ENCODE results near the gene LYRM4. TPM values are rescaled to one million over a fixed set of nuclear protein-coding genes. Genes with fewer than 3 reads are reported as not detected.

Gene LYRM4
- total and polyA plus RNA-seq, 4 donors: 15.2 to 23.2 (median 19.1) TPM

DNA sequence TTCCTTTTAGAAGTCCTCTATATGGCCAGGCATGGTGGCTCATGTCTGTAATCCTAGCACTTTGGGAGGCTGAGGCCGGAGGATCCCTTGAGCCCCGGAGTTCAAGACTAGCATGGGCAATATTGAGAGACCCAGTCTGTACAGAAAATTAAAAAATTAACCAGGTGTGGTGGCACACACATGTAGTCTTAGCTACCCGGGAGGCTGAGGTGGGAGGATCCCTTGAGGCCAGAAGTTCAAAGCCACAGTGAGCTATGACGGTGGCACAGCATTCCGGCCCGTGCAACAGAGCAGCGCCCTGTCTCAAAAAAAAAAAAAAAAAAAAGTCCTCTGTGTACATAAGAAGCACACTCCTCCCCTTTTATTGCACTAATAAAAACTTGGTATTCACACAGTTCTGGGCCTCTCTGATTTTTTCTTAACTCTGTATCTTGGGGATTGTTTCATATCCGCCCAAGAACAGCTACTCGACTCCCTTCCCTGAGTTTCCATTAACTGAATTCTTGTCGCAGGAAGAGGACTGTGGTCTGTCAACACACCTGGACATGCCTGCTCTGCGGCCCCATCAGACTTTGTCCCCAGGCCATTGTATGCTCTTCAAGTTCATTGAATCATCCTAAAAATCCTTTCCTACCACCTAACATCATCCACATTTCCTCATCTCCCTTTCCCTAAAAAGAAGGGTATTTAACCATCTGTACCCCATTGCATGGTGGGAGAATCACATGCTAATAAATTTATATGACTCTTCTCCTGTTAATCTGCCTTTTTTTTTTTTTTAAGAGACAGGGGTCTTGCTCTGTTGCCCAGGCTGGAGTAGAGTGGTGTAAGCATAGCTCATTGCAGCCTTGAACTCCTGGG lies 201.5 kb downstream of the LYRM4 start:
- H3K27me3 ChIP-seq (ENCODE audit: control insufficient read depth in 3 of 3, insufficient read depth in 3 of 3, low read length in 2 of 3): no peaks in the 10 kb centered on the region
- no peaks in the 10 kb centered on the region for H3K9me3 ChIP-seq (ENCODE audit: control insufficient read depth in 4 of 4, insufficient read depth in 3 of 4, low read length in 3 of 4)
- no peak overlapping the region for H3K9ac ChIP-seq (ENCODE audit: insufficient read depth in 1 of 2, low read length in 2 of 2)
- TF ChIP-seq, protein P1, sequence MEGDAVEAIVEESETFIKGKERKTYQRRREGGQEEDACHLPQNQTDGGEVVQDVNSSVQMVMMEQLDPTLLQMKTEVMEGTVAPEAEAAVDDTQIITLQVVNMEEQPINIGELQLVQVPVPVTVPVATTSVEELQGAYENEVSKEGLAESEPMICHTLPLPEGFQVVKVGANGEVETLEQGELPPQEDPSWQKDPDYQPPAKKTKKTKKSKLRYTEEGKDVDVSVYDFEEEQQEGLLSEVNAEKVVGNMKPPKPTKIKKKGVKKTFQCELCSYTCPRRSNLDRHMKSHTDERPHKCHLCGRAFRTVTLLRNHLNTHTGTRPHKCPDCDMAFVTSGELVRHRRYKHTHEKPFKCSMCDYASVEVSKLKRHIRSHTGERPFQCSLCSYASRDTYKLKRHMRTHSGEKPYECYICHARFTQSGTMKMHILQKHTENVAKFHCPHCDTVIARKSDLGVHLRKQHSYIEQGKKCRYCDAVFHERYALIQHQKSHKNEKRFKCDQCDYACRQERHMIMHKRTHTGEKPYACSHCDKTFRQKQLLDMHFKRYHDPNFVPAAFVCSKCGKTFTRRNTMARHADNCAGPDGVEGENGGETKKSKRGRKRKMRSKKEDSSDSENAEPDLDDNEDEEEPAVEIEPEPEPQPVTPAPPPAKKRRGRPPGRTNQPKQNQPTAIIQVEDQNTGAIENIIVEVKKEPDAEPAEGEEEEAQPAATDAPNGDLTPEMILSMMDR (IDR thresholded peaks at IDR 0.05; ENCODE audit: control extremely low read depth, extremely low read depth): no peak
- DNase-seq (no peak), ATAC-seq (ENCODE audit: insufficient read depth, low FRiP score) (no peak)
- no peaks in the 10 kb centered on the region for H3K36me3 ChIP-seq (ENCODE audit: control insufficient read depth in 4 of 4, insufficient read depth in 4 of 4, low read length in 4 of 4)
- H3K4me3 ChIP-seq: no peak overlapping the region
- WGBS, 2 donors: 96% methylated on average over 11 of the region's 11 CpGs
- no peak overlapping the region for H3K27ac ChIP-seq (ENCODE audit: low read depth in 1 of 2, low read length in 1 of 2)
- no peaks in the 10 kb centered on the region for H3K4me1 ChIP-seq (ENCODE audit: control insufficient read depth in 5 of 5, insufficient read depth in 5 of 5, low read length in 5 of 5)

Small RNA genes lying within 50 kb of the gene (small RNA-seq; reads per million reads assigned to genes)
- not detected for gene MIR3691 (ENCODE audit: low replicate concordance)

Other genes starting within 250 kb of the LYRM4 start
- gene PPP1R3G, start 175.6 kb downstream of the LYRM4 start, total RNA-seq: 1 to 10 TPM in 1 of 2 donors, under 1 TPM in 1; 0.58 to 1.5 TPM
- under 1 TPM; 0.10 to 0.29 TPM for gene PPP1R3G, start 175.6 kb downstream of the LYRM4 start, polyA plus RNA-seq
- gene FARS2, start 563 bp upstream of the LYRM4 start, total RNA-seq: 10 to 100 TPM; 26.4 to 31.4 TPM
- gene FARS2, start 563 bp upstream of the LYRM4 start, polyA plus RNA-seq: 10 to 100 TPM in 1 of 2 donors, 1 to 10 TPM in 1; 9.2 to 12.5 TPM

All from lung (tissue), 13 donors.